Measurements from ENCODE around the gene VIM.

The VIM gene

DNA sequence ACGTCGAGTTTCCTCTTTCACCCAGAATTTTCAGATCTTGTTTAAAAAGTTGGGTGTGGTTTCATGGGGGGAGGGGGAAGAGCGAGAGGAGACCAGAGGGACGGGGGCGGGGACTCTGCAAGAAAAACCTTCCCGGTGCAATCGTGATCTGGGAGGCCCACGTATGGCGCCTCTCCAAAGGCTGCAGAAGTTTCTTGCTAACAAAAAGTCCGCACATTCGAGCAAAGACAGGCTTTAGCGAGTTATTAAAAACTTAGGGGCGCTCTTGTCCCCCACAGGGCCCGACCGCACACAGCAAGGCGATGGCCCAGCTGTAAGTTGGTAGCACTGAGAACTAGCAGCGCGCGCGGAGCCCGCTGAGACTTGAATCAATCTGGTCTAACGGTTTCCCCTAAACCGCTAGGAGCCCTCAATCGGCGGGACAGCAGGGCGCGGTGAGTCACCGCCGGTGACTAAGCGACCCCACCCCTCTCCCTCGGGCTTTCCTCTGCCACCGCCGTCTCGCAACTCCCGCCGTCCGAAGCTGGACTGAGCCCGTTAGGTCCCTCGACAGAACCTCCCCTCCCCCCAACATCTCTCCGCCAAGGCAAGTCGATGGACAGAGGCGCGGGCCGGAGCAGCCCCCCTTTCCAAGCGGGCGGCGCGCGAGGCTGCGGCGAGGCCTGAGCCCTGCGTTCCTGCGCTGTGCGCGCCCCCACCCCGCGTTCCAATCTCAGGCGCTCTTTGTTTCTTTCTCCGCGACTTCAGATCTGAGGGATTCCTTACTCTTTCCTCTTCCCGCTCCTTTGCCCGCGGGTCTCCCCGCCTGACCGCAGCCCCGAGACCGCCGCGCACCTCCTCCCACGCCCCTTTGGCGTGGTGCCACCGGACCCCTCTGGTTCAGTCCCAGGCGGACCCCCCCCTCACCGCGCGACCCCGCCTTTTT is at the start of gene VIM:
Gene VIM (plus strand): TSS at position 151 of the 925 bp plus-strand sequence. CDS start 1,182 bp downstream, outside the sequence.
- DNase-seq (ENCODE audit: low read depth in 2 of 2): peak; percentile 96 to 99
- TF ChIP-seq, protein P1, sequence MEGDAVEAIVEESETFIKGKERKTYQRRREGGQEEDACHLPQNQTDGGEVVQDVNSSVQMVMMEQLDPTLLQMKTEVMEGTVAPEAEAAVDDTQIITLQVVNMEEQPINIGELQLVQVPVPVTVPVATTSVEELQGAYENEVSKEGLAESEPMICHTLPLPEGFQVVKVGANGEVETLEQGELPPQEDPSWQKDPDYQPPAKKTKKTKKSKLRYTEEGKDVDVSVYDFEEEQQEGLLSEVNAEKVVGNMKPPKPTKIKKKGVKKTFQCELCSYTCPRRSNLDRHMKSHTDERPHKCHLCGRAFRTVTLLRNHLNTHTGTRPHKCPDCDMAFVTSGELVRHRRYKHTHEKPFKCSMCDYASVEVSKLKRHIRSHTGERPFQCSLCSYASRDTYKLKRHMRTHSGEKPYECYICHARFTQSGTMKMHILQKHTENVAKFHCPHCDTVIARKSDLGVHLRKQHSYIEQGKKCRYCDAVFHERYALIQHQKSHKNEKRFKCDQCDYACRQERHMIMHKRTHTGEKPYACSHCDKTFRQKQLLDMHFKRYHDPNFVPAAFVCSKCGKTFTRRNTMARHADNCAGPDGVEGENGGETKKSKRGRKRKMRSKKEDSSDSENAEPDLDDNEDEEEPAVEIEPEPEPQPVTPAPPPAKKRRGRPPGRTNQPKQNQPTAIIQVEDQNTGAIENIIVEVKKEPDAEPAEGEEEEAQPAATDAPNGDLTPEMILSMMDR (IDR thresholded peaks at IDR 0.05; ENCODE audit: low read depth, low read length): peak; percentile 20
- H3K4me3 ChIP-seq (replicated peaks in 1 of 2; ENCODE audit: low read depth in 2 of 2, low read length in 2 of 2): peak within 1 kb of the TSS; percentile 96 to 97

DNA sequence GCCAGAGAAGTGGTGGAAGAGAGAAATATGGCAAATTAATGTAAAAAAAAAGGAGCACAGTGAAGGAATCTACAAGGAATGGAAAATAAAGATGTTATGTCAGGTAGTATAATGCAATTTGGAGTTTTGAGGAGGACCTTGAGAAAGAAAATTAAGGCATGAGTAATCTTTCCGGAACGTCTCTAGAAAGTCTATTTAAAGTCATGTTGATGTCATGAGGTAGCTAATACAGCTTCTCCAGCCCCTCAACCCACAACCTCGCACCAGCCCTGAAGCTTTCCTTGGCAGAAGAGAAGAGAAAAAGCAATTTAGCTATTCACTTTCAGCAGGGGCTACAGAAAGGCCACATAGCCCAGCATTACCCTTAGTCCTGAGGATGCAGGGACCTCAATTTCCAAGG is 49.0 kb upstream of the VIM start:
- DNase-seq (ENCODE audit: low read depth in 2 of 2): peak in 1 of 2 donors; percentile 66
- TF ChIP-seq, protein P1 (IDR thresholded peaks at IDR 0.05; ENCODE audit: low read depth, low read length): no peak
- no peak overlapping the region for H3K4me3 ChIP-seq (replicated peaks in 1 of 2; ENCODE audit: low read depth in 2 of 2, low read length in 2 of 2)

DNA sequence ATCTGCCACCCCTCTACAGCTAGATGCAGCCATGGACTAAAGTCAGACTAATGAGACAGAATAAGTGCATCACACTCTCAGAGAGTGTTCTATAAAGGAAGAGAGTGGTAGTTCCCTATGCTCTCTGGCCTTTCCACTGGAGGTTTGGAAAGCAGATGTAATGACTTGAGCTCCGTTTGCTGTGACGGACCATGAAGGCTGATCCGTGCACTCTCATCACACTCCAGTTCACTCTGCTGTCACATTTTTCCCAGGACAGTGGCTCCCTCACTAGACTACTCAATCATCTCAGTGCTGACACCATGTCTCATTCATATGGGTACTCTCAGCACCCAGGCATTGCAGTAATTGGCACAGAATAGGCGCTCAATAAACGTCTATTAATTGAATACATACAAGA is 46.9 kb upstream of the VIM start:
- DNase-seq (ENCODE audit: low read depth in 2 of 2): no peak
- TF ChIP-seq, protein P1 (IDR thresholded peaks at IDR 0.05; ENCODE audit: low read depth, low read length): no peak

DNA sequence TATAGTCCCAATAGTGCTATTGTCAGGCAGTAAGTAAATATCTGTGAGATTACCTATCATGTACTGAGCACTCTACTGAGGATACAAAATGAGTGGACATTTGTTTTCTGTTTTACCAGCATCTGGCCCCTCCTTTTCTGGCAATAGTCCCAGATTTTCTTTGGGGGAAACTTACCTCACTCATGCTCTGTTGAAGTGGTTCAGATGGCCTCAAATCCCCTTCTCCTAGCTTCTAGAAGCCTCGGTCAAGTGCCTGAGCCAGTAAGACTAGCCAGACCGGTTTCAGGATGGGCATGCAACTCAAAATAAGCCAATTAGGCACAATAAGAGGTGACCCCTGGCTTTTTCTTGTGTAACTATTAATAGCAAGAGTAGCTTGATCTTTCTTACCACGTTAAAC is 46.3 kb upstream of the VIM start:
- no peak overlapping the region for H3K4me3 ChIP-seq (replicated peaks in 1 of 2; ENCODE audit: low read depth in 2 of 2, low read length in 2 of 2)

More for the DNA sequence above, 46.9 kb upstream of the VIM start:
- H3K4me3 ChIP-seq (replicated peaks in 1 of 2; ENCODE audit: low read depth in 2 of 2, low read length in 2 of 2): no peak overlapping the region

DNA sequence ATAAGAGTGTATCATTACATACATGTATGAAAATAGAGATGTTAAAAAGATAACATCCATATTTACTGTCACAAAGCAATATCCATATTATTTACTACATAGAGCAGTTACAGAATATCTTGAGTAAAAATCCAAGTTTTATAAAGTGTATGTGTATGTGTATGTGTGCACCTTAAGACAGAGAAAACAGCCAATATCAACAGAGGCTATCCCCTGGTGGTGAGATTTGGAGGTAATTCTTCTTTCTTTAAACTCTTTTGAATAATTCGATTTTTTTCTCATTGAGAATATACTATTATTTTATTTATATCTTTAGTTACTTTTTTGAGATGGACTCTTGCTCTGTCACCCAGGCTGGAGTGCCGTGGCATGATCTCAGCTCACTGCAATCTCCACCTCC is 44.9 kb upstream of the VIM start:
- no peak for DNase-seq (ENCODE audit: low read depth in 2 of 2)
- no peak overlapping the region for H3K4me3 ChIP-seq (replicated peaks in 1 of 2; ENCODE audit: low read depth in 2 of 2, low read length in 2 of 2)
- TF ChIP-seq, protein P1 (IDR thresholded peaks at IDR 0.05; ENCODE audit: low read depth, low read length): peak; percentile 20

More for the DNA sequence above, 46.3 kb upstream of the VIM start:
- DNase-seq (ENCODE audit: low read depth in 2 of 2): peak; percentile 32 to 36
- TF ChIP-seq, protein P1 (IDR thresholded peaks at IDR 0.05; ENCODE audit: low read depth, low read length): no peak

DNA sequence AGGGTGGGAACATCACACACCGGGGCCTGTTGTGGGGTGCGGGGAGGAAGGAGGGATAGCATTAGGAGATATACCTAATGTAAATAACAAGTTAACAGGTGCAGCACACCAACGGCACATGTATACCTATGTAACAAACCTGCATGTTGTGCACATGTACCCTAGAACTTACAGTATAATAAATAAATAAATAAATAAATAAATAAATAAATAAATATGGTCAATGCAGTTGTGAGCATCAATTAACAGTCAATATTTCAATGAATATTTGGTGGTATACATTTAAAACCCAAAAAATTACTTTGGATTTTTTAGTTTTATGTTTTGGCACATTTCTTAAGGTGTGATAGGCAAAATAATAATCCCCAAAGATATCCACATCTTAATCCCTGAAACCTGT is 42.2 kb upstream of the VIM start:
- no peak for DNase-seq (ENCODE audit: low read depth in 2 of 2)
- TF ChIP-seq, protein P1 (IDR thresholded peaks at IDR 0.05; ENCODE audit: low read depth, low read length): no peak

More for the DNA sequence above, 42.2 kb upstream of the VIM start:
- no peak overlapping the region for H3K4me3 ChIP-seq (replicated peaks in 1 of 2; ENCODE audit: low read depth in 2 of 2, low read length in 2 of 2)
